Mucosa of descending colon (tissue), 3 donors: ENCODE results near the gene MSLN. TPM values are rescaled to one million over a fixed set of nuclear protein-coding genes. Genes with fewer than 3 reads are reported as not detected.
"Not testable (repeated sequence)": the region's sequence is repeated elsewhere in the genome, so short reads cannot be mapped to it uniquely, and the experiment has no call there.

Source experiments
- ATAC-seq: fragments of 200-7000 bp; cut with Tn5 transposase; one replicate; pipeline ENCODE4 v1.9.1; 2020; ENCODE audit warnings: mild to moderate bottlenecking, moderate library complexity
- DNase-seq, 3 donors: peaks; one replicate each; pipeline ENCODE4 v3.0.0-alpha.2; 2020
- H3K36me3 ChIP-seq: fragments of 200-600 bp; one replicate; pipeline ENCODE4 v1.8.0; 2021; ENCODE audit warnings: low read depth, mild to moderate bottlenecking
- H3K4me1 ChIP-seq: fragments of 200-600 bp; one replicate; pipeline ENCODE4 v1.8.0; 2021; ENCODE audit warnings: low read depth, mild to moderate bottlenecking
- H3K4me3 ChIP-seq: fragments of 200-600 bp; one replicate; pipeline ENCODE4 v1.8.0; 2021; ENCODE audit warnings: mild to moderate bottlenecking
- H3K9me3 ChIP-seq: fragments of 200-600 bp; one replicate; pipeline ENCODE4 v1.8.0; 2021; ENCODE audit warnings: mild to moderate bottlenecking
- CTCF ChIP-seq: fragments of 200-600 bp; IDR thresholded peaks from one replicate; pipeline ENCODE4 v1.8.0; 2022; ENCODE audit warnings: antibody characterized with exemption, mild to moderate bottlenecking
- intact Hi-C, 2 donors: fragments of 100-400 bp; cut with DNase I in 1 of 2; cut with micrococcal nuclease in 1 of 2; formaldehyde crosslinking; loops; one replicate each; pipeline versions ENCODE4 v1.11.0 to v1.11.1; 2022; cut with DNase I, micrococcal nuclease
- total RNA-seq, 3 donors: library from RNA; stranded (reverse); fragmentation: NEBNext Ultra II Directional in 2 of 3; extraction: Animal tissue kit (Norgen Biotek cat#: 25700) in 2 of 3; gene quantifications; one replicate each; pipeline versions ENCODE4 v1.2.1 to v1.2.4, GENCODE V29; 2021 to 2023
- donor health status: DM: no; HTN: no; CAD: no; lungs with moderate emphysema.
- donor health status: DM: no; HTN: no; CAD: no.
- donor health status: DM: no; HTN: yes; CAD: no.

The MSLN gene
- total RNA-seq, 3 donors from 2014 or later: 3.4 to 7.0 (median 4.7) TPM

GRCh38 chr16:741986-742629, 18.4 kb upstream of the MSLN start:
- no peaks in the 10 kb centered on the region for H3K9me3 ChIP-seq
- ATAC-seq: no peak
- no peak overlapping the region for H3K4me3 ChIP-seq
- no peaks in the 10 kb centered on the region for H3K36me3 ChIP-seq
- no peak for TF ChIP-seq CTCF
- no peak for DNase-seq
- peaks cover 20% of the 10 kb centered on the region for H3K4me1 ChIP-seq
- intact Hi-C loops: no loop called here

- H3K4me3 ChIP-seq, H3K36me3 ChIP-seq, DNase-seq, ATAC-seq, intact Hi-C loops, H3K9me3 ChIP-seq: not testable (repeated sequence)
- H3K4me1 ChIP-seq: peaks cover 15% of the 10 kb centered on the region
Measured at GRCh38 chr16:742894-743293, 17.6 kb upstream of the MSLN start.

GRCh38 chr16:743794-744500, 16.6 kb upstream of the MSLN start:
- intact Hi-C loops: no loop called here
- DNase-seq (no peak), ATAC-seq (no peak)
- no peak for TF ChIP-seq CTCF
- Histone ChIP-seq H3K9me3 (no peaks in the 10 kb centered on the region), H3K4me1 (peaks cover 13% of the 10 kb centered on the region), H3K4me3 (no peak overlapping the region), H3K36me3 (no peaks in the 10 kb centered on the region)

GRCh38 chr16:745739-746138, 14.8 kb upstream of the MSLN start:
- Histone ChIP-seq H3K36me3 (no peaks in the 10 kb centered on the region), H3K9me3 (no peaks in the 10 kb centered on the region), H3K4me3 (no peak overlapping the region), H3K4me1 (peaks cover 2% of the 10 kb centered on the region)
- intact Hi-C loops: no loop called here
- no peak for TF ChIP-seq CTCF
- DNase-seq (peak; percentile 41 to 64 (median 49)), ATAC-seq (no peak)

GRCh38 chr16:746637-747036, 13.9 kb upstream of the MSLN start:
- no peak for DNase-seq
- ATAC-seq: no peak
- intact Hi-C loops: no loop called here
- no peak for TF ChIP-seq CTCF
- Histone ChIP-seq H3K9me3 (no peaks in the 10 kb centered on the region), H3K4me1 (no peaks in the 10 kb centered on the region), H3K4me3 (no peak overlapping the region), H3K36me3 (no peaks in the 10 kb centered on the region)

GRCh38 chr16:747978-748746, 12.4 kb upstream of the MSLN start:
- TF ChIP-seq CTCF: no peak
- no peaks in the 10 kb centered on the region for H3K4me1 ChIP-seq
- no peaks in the 10 kb centered on the region for H3K36me3 ChIP-seq
- H3K4me3 ChIP-seq: no peak overlapping the region
- H3K9me3 ChIP-seq: no peaks in the 10 kb centered on the region
- ATAC-seq (no peak), DNase-seq (no peak)
- intact Hi-C loops: no loop called here
